SK-N-SH treated with all-trans-retinoic acid at 6 μM for 48 hours (cell line): ENCODE data around the gene DRP2.

Experiments used
- CSDC2 ChIP-seq: fragments of 250-450 bp; sonication (Bioruptor Pico); IDR thresholded peaks from 2 replicates; pipeline ENCODE4 v1.5.0; 2020; ENCODE audit warnings: mild to moderate bottlenecking, moderate library complexity
- ISL1 ChIP-seq: fragments of 250-450 bp; sonication (Bioruptor Pico); IDR thresholded peaks from 2 replicates; pipeline ENCODE4 v2.1.2; 2022; ENCODE audit warnings: mild to moderate bottlenecking, moderate library complexity
- PPARA ChIP-seq: fragments of 250-450 bp; sonication (Bioruptor Pico); IDR thresholded peaks from 2 replicates; pipeline ENCODE4 v1.5.0; 2020; ENCODE audit warnings: mild to moderate bottlenecking, borderline replicate concordance
- ZFP3 ChIP-seq: fragments of 250-450 bp; sonication (Bioruptor Pico); IDR thresholded peaks from 2 replicates; pipeline ENCODE4 v1.5.0; 2020; ENCODE audit warnings: mild to moderate bottlenecking, moderate library complexity
- ZNF8 ChIP-seq: fragments of 450-650 bp; formaldehyde crosslinking; IDR thresholded peaks from 2 replicates; pipeline ENCODE4 v1.5.0; 2020; ENCODE audit warnings: mild to moderate bottlenecking, moderate library complexity
- TF ChIP-seq, protein P1 (sequence below): fragments of 250-450 bp; sonication (Bioruptor Pico); IDR thresholded peaks from 2 replicates; pipeline ENCODE4 v1.8.0; 2020; ENCODE audit warnings: mild to moderate bottlenecking, moderate library complexity, borderline replicate concordance
- TF ChIP-seq, protein P2 (sequence below): fragments of 250-450 bp; sonication (Bioruptor Pico); IDR thresholded peaks from 2 replicates; pipeline ENCODE4 v1.5.0; 2020; ENCODE audit warnings: mild to moderate bottlenecking, moderate library complexity

DNA sequence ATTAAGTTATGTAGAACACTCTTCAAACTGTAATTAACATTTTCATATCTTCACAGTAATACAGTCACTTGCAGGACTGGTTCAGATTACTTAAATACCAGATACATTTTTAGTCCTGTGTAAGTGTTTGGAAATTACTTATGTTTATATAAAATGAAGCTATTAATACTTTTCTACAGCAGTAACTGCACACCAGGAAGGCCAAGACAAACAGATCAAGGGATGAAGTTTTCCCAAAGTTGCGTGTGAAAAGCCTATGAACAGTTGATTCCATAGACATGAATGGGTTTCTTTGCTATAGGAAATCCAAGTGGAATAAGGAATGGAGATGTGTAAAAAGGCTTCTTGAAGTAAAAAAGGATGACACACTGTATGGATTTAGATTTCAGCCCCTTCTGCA, 28.9 kb upstream of the DRP2 start:
- TF ChIP-seq ZNF8 (CRISPR knock-in tag) = no peak
- TF ChIP-seq ZFP3 (CRISPR knock-in tag) = no peak
- TF ChIP-seq CSDC2 (CRISPR knock-in tag) = no peak
- no peak for TF ChIP-seq PPARA (CRISPR knock-in tag)
- TF ChIP-seq, protein P1, sequence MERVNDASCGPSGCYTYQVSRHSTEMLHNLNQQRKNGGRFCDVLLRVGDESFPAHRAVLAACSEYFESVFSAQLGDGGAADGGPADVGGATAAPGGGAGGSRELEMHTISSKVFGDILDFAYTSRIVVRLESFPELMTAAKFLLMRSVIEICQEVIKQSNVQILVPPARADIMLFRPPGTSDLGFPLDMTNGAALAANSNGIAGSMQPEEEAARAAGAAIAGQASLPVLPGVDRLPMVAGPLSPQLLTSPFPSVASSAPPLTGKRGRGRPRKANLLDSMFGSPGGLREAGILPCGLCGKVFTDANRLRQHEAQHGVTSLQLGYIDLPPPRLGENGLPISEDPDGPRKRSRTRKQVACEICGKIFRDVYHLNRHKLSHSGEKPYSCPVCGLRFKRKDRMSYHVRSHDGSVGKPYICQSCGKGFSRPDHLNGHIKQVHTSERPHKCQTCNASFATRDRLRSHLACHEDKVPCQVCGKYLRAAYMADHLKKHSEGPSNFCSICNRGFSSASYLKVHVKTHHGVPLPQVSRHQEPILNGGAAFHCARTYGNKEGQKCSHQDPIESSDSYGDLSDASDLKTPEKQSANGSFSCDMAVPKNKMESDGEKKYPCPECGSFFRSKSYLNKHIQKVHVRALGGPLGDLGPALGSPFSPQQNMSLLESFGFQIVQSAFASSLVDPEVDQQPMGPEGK = no peak
- TF ChIP-seq, protein P2, sequence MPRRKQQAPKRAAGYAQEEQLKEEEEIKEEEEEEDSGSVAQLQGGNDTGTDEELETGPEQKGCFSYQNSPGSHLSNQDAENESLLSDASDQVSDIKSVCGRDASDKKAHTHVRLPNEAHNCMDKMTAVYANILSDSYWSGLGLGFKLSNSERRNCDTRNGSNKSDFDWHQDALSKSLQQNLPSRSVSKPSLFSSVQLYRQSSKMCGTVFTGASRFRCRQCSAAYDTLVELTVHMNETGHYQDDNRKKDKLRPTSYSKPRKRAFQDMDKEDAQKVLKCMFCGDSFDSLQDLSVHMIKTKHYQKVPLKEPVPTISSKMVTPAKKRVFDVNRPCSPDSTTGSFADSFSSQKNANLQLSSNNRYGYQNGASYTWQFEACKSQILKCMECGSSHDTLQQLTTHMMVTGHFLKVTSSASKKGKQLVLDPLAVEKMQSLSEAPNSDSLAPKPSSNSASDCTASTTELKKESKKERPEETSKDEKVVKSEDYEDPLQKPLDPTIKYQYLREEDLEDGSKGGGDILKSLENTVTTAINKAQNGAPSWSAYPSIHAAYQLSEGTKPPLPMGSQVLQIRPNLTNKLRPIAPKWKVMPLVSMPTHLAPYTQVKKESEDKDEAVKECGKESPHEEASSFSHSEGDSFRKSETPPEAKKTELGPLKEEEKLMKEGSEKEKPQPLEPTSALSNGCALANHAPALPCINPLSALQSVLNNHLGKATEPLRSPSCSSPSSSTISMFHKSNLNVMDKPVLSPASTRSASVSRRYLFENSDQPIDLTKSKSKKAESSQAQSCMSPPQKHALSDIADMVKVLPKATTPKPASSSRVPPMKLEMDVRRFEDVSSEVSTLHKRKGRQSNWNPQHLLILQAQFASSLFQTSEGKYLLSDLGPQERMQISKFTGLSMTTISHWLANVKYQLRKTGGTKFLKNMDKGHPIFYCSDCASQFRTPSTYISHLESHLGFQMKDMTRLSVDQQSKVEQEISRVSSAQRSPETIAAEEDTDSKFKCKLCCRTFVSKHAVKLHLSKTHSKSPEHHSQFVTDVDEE = no peak
- TF ChIP-seq ISL1 (CRISPR knock-in tag) = no peak
